ENCODE data around the gene TMEM79.

- no peak for TF ChIP-seq EZH2 (IDR thresholded peaks at IDR 0.05; ENCODE audit: low read depth, unreplicated experiment)
- TF ChIP-seq CTCF (conservative IDR thresholded peaks at IDR 0.05; ENCODE audit: low read depth in 2 of 2) = no peak
- no peak for TF ChIP-seq CREB1 (CRISPR knock-in tag; IDR thresholded peaks at IDR 0.05; ENCODE audit: low read depth)
- TF ChIP-seq JUNB (IDR thresholded peaks at IDR 0.05; ENCODE audit: unreplicated experiment) = no peak
- no peak for TF ChIP-seq ETS1 (IDR thresholded peaks at IDR 0.05)
Measured at GRCh38 chr1:156258859-156259258, 25.3 kb upstream of the TMEM79 start.

All from GM23338 (cell line).